GM12872 (cell line): ENCODE measurements around the gene YIF1B.

Experiments used
- CTCF ChIP-seq: IDR thresholded peaks from 3 replicates; pipeline ENCODE4 v1.5.1; 2011; ENCODE audit warnings: low read depth, mild to moderate bottlenecking, low read length, moderate library complexity; ENCODE audit not compliant: insufficient read depth

The YIF1B gene

DNA sequence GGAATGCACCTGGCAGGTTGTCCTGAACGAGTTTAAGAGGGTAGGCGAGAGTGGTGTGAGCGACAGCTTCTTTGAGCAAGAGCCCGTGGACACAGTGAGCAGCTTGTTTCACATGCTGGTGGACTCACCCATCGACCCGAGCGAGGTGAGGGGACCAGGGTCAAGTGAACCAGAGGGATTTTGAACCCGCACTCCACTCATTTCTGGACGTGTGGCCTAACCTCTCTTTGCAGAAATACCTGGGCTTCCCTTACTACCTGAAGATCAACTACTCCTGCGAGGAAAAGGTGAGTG lies 21.6 kb upstream of the YIF1B start:
- TF ChIP-seq CTCF: no peak

DNA sequence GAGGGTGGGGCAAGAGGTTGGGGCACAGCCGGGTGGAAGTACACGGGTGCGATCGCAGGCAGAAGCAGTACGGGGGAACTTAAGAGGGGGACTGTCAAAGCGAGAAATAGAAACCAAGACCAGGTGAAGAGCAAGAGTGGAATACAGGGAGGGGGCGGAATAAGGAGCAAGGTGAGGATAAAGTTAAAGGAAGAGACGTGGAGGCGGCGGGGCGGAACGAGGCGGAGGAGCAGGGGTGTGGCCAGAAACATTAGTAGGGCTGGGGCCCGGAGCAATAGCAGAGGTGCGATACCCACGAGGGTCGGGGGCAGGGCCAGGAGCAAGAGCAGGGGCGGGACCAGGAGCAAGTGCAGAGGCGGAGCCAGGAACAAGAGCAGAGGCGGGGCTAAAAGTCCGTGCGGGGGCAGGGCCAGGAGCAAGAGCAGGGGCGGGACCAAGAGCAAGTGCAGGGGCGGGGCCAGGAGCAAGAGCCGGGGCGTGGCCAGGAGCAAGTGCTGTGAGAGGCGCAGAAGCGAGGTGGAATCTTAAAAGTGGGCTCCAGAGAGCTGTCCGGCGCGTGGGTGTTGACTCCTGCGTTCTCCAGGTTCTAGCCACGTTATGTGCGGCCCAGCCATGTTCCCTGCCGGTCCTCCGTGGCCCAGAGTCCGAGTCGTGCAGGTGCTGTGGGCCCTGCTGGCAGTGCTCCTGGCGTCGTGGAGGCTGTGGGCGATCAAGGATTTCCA lies 21.1 kb upstream of the YIF1B start:
- TF ChIP-seq CTCF: no peak

DNA sequence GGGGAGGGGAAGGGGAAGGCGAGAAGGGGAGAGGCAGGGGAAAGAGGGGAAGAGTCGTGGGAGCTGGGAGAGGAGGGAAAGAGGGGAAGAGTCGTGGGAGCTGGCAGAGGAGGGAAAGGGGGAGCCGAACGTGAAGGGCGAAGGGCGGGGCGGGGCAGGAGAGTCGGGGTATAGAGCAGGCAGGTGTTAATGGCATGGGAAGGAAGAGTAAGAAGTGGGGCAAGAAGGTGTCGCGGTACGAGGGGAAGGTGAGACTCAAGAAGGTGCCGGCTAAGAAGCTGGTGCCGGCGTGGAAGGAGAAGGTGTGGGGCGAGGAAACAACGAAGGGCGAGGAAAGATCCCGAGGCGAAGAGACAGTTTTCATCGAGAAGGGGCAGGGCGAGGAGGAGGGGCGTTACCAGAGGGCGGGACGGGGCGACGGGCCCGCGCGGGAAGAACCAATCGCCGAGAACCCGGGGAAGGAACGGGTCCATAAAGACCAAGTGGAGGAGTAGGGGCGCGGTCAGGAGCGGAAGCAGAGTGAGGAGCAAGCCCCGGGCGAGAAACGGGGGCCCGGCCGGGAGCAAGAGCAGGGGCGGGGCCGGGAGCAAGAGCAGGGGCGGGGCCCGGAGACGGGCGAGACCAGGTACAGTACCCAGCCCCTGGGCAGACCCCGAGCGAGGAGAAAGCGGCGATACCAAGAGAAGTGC lies 20.3 kb upstream of the YIF1B start:
- TF ChIP-seq CTCF: no peak

- TF ChIP-seq CTCF: no peak
Measured at GRCh38 chr19:38333245-38333644, 17.5 kb upstream of the YIF1B start.

- TF ChIP-seq CTCF: no peak
Measured at GRCh38 chr19:38331728-38332127, 16.0 kb upstream of the YIF1B start.

DNA sequence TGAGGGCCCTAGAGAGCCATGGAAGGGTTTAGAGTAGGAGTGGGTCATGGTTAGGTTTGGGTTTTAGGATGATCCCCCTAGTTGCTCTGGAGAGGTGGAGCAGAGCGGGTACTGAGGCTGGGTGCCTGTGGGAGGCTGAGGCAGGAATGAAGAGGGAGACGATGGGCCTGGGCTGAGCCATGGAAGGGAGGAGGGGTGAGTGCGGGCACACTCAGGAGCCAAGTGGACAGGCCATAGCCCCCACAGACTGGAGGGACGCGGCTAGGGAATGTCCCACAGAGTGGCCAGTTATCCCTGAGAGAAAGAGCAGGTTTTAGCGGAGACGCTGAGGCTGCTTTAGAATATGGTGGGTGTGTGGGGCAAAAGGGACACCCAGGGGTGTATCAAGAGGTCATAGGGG lies 13.9 kb upstream of the YIF1B start:
- TF ChIP-seq CTCF: no peak

DNA sequence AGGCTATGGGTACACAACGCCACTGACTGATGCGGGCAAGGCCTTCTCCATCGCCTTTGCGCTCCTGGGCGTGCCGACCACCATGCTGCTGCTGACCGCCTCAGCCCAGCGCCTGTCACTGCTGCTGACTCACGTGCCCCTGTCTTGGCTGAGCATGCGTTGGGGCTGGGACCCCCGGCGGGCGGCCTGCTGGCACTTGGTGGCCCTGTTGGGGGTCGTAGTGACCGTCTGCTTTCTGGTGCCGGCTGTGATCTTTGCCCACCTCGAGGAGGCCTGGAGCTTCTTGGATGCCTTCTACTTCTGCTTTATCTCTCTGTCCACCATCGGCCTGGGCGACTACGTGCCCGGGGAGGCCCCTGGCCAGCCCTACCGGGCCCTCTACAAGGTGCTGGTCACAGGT lies 10.8 kb upstream of the YIF1B start:
- TF ChIP-seq CTCF: no peak
